Gastrocnemius medialis (tissue), 4 donors: ENCODE measurements around the gene STMND1.

ENCODE experiments used
- CTCF ChIP-seq, 5 experiments: fragments of 450-650 bp in 3 of 5; fragments of 200-600 bp in 2 of 5; sonication (generic) in 2 of 5; IDR thresholded peaks in 4 of 5; conservative IDR thresholded peaks in 1 of 5; 1 replicate in 4 of 5; 2 replicates in 1 of 5; pipeline ENCODE4 v1.5.1; 2016 to 2019; ENCODE audit warnings: antibody characterized with exemption in 5 of 5, mild to moderate bottlenecking in 3 of 5, moderate library complexity in 3 of 5
- POLR2A ChIP-seq, 2 donors: fragments of 450-650 bp; IDR thresholded peaks; one replicate each; pipeline ENCODE4 v1.6.1; 2017; ENCODE audit warnings: antibody characterized with exemption in 2 of 2, mild to moderate bottlenecking in 2 of 2, moderate library complexity in 2 of 2

- TF ChIP-seq CTCF (IDR thresholded peaks at IDR 0.05 in 4 of 5, conservative IDR thresholded peaks at IDR 0.05 in 1 of 5) = no peak
- TF ChIP-seq POLR2A (IDR thresholded peaks at IDR 0.05) = no peak
These were observed 40.8 kb upstream of the STMND1 start for GRCh38 chr6:17061097-17061496.
